HG03439 (cell line): ENCODE data around the gene ITIH1.
A peak's percentile ranks its signal among the peaks of the same experiment; 100 is the strongest.
"Not testable (repeated sequence)": the region's sequence is repeated elsewhere in the genome, so short reads cannot be mapped to it uniquely, and the experiment has no call there.

Source experiments
- ATAC-seq: cut with Tn5 transposase; IDR thresholded peaks from one replicate; pipeline ENCODE4 v1.9.1; 2021; ENCODE audit warnings: mild to moderate bottlenecking, moderate library complexity; ENCODE audit not compliant: unreplicated experiment

ITIH1 gene

GRCh38 chr3:52777127-52777958, at the start of gene ITIH1:
ITIH1 (plus strand) TSS chr3:52777599; CDS start chr3:52777616, 17 bp downstream.
- ATAC-seq = no peak

GRCh38 chr3:52728753-52729152, 48.6 kb upstream of the ITIH1 start:
- ATAC-seq = not testable (repeated sequence)

GRCh38 chr3:52730681-52731080, 46.7 kb upstream of the ITIH1 start:
- no peak for ATAC-seq

- ATAC-seq = no peak
Measured at GRCh38 chr3:52731590-52731989, 45.8 kb upstream of the ITIH1 start.

- no peak for ATAC-seq
Measured at GRCh38 chr3:52733256-52733891, 44.0 kb upstream of the ITIH1 start.

GRCh38 chr3:52739730-52740129, 37.7 kb upstream of the ITIH1 start:
- ATAC-seq = no peak

- ATAC-seq = no peak
Measured at GRCh38 chr3:52742418-52743041, 34.9 kb upstream of the ITIH1 start.

- no peak for ATAC-seq
Measured at GRCh38 chr3:52743152-52743551, 34.2 kb upstream of the ITIH1 start.

- no peak for ATAC-seq
Measured at GRCh38 chr3:52743721-52744120, 33.7 kb upstream of the ITIH1 start.

- ATAC-seq = no peak
Measured at GRCh38 chr3:52752045-52752660, 25.2 kb upstream of the ITIH1 start.

GRCh38 chr3:52754373-52754772, 23.0 kb upstream of the ITIH1 start:
- ATAC-seq = no peak

GRCh38 chr3:52756141-52756540, 21.3 kb upstream of the ITIH1 start:
- no peak for ATAC-seq

- ATAC-seq = no peak
Measured at GRCh38 chr3:52763466-52763865, 13.9 kb upstream of the ITIH1 start.

GRCh38 chr3:52769786-52770455, 7.5 kb upstream of the ITIH1 start:
- ATAC-seq = no peak

GRCh38 chr3:52770496-52771333, 6.7 kb upstream of the ITIH1 start, which contains the start of gene NEK4:
NEK4 (minus strand) TSS chr3:52770940; CDS start chr3:52770746, 194 bp downstream.
- ATAC-seq = peak; percentile 94

- peak; percentile 1 for ATAC-seq
Measured at GRCh38 chr3:52771334-52771681, 6.1 kb upstream of the ITIH1 start.

- ATAC-seq = no peak
Measured at GRCh38 chr3:52771702-52772101, 5.7 kb upstream of the ITIH1 start.

- ATAC-seq = no peak
Measured at GRCh38 chr3:52773361-52774065, 3.9 kb upstream of the ITIH1 start.

GRCh38 chr3:52774066-52774713, 3.2 kb upstream of the ITIH1 start:
- ATAC-seq = no peak
